Neural progenitor cell (in vitro differentiated cells): ENCODE data around the gene TRH. TPM values are rescaled to one million over a fixed set of nuclear protein-coding genes. Genes with fewer than 3 reads are reported as not detected.

ENCODE experiments used
- DNase-seq: peaks from one replicate; pipeline ENCODE4 v3.0.0-alpha.2; 2016; ENCODE audit warnings: low spot score
- H2AFZ ChIP-seq: fragments of 200-600 bp; sonication (generic); replicated peaks from 2 replicates; pipeline ENCODE4 v1.6.1; 2016; ENCODE audit warnings: antibody characterized with exemption
- H3F3A ChIP-seq: fragments of 200-600 bp; sonication (generic); 2 replicates; pipeline ENCODE4 v1.6.1; 2016; ENCODE audit warnings: antibody characterized with exemption, low read depth
- H3K27ac ChIP-seq: fragments of 200-600 bp; sonication (generic); 2 replicates; pipeline ENCODE4 v1.5.1; 2016; ENCODE audit warnings: mild to moderate bottlenecking
- H3K27me3 ChIP-seq: fragments of 200-600 bp; sonication (generic); 2 replicates; pipeline ENCODE4 v1.6.1; 2016; ENCODE audit warnings: mild to moderate bottlenecking, moderate library complexity
- H3K36me3 ChIP-seq: fragments of 200-600 bp; sonication (generic); 2 replicates; pipeline ENCODE4 v1.5.1; 2016
- H3K4me1 ChIP-seq: fragments of 200-600 bp; sonication (generic); 2 replicates; pipeline ENCODE4 v1.6.1; 2016; ENCODE audit warnings: mixed run types
- H3K4me2 ChIP-seq: fragments of 200-600 bp; sonication (generic); 2 replicates; pipeline ENCODE4 v1.6.1; 2016
- H3K4me3 ChIP-seq: fragments of 200-600 bp; sonication (generic); 2 replicates; pipeline ENCODE4 v1.5.1; 2016
- H3K79me2 ChIP-seq: fragments of 200-600 bp; sonication (generic); 2 replicates; pipeline ENCODE4 v1.6.1; 2016; ENCODE audit warnings: low read depth
- H3K9ac ChIP-seq: fragments of 200-600 bp; sonication (generic); 2 replicates; pipeline ENCODE4 v1.6.1; 2016
- H3K9me3 ChIP-seq: fragments of 200-600 bp; sonication (generic); 2 replicates; pipeline ENCODE4 v1.5.1; 2016; ENCODE audit warnings: low read depth
- H4K20me1 ChIP-seq: fragments of 200-600 bp; sonication (generic); 2 replicates; pipeline ENCODE4 v1.6.1; 2016; ENCODE audit warnings: low read depth
- H3K27ac Mint-ChIP-seq: 3 replicates; pipeline ENCODE4 v1.8.0; 2021; ENCODE audit warnings: mixed read lengths
- H3K27me3 Mint-ChIP-seq: 2 replicates; pipeline ENCODE4 v1.8.0; 2022; ENCODE audit warnings: low read depth, mild to moderate bottlenecking, inconsistent platforms, moderate library complexity, mixed read lengths; ENCODE audit not compliant: insufficient read depth
- H3K36me3 Mint-ChIP-seq: 3 replicates; pipeline ENCODE4 v1.8.0; 2021; ENCODE audit warnings: mixed read lengths
- H3K4me1 Mint-ChIP-seq: 3 replicates; pipeline ENCODE4 v1.8.0; 2021; ENCODE audit warnings: mixed read lengths
- H3K4me3 Mint-ChIP-seq: 3 replicates; pipeline ENCODE4 v1.8.0; 2021; ENCODE audit warnings: mild to moderate bottlenecking, moderate library complexity, mixed read lengths
- H3K9me3 Mint-ChIP-seq: 3 replicates; pipeline ENCODE4 v1.8.0; 2020; ENCODE audit warnings: mixed read lengths
- CTCF ChIP-seq: fragments of 200-600 bp; sonication (generic); IDR thresholded peaks from 2 replicates; pipeline ENCODE4 v1.5.1; 2017; ENCODE audit warnings: antibody characterized with exemption, mild to moderate bottlenecking
- EZH2 ChIP-seq: fragments of 200-600 bp; sonication (generic); IDR thresholded peaks from 2 replicates; pipeline ENCODE4 v1.6.1; 2017; ENCODE audit warnings: antibody characterized with exemption, mild to moderate bottlenecking, moderate library complexity
- EZH2phosphoT487 ChIP-seq: fragments of 200-600 bp; sonication (generic); IDR thresholded peaks from 2 replicates; pipeline ENCODE4 v1.6.1; 2017; ENCODE audit warnings: antibody characterized with exemption
- total RNA-seq: library from RNA; depleted of rRNA; stranded (reverse); fragments of >200 nt; gene quantifications from 2 replicates; pipeline ENCODE4 v1.2.3, GENCODE V29; 2015; ENCODE audit warnings: low replicate concordance

TRH gene
- total RNA-seq, 1 donor from 2014 or later: not detected

DNA sequence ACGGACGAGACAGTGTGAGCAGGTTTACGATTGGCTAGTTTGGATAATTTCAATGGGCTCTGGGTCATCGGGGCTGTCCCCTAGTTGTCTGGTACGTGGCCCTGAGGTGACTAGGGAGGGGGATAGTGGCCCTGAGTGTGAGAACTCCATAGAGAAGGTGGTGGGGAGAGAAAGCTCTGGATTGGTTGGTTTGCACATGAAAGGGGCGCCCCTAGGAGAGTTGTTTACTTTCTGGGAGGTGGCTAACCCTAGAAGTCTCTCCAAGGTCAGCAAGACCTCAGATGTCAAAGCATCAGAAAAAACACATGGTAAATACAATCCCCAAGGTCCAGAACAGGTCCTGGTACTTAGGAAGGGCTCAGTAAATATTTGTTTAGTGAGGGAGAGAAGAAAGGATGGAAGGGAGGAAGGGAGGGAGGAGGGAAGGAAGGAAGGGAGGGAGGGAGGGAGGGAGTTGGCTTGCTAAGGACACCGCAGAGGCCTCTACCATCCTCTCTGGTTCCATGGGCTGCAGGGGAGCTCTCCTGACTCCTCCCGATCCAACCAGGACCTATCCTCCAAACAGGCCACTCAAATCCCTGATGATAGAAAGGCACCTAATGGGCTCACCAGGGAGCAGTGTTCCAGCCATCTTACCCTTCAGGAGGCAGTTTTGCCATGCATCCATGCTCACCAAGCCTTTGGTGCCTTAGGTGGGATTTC is 3.0 kb upstream of the TRH start:
- no peaks in the 10 kb centered on the region for H3K9me3 ChIP-seq
- H3K79me2 ChIP-seq: no peaks in the 10 kb centered on the region
- no peak overlapping the region for H3K4me3 ChIP-seq
- H3K27me3 Mint-ChIP-seq: peaks cover 38% of the 10 kb centered on the region
- H3K27ac Mint-ChIP-seq: no peak overlapping the region
- no peak overlapping the region for H3K27ac ChIP-seq
- no peak overlapping the region for H3K9ac ChIP-seq
- H3F3A ChIP-seq: peaks cover 18% of the 10 kb centered on the region
- no peaks in the 10 kb centered on the region for H3K36me3 Mint-ChIP-seq
- H3K9me3 Mint-ChIP-seq: no peaks in the 10 kb centered on the region
- H3K4me3 Mint-ChIP-seq: peak overlapping the region; percentile 34
- DNase-seq: peak; percentile 23
- H3K36me3 ChIP-seq: no peaks in the 10 kb centered on the region
- peaks cover 58% of the 10 kb centered on the region for H3K4me1 Mint-ChIP-seq
- peaks cover 20% of the 10 kb centered on the region for H4K20me1 ChIP-seq
- TF ChIP-seq EZH2: no peak
- no peak for TF ChIP-seq EZH2phosphoT487
- TF ChIP-seq CTCF: no peak
- H3K27me3 ChIP-seq: peaks cover 96% of the 10 kb centered on the region
- H3K4me1 ChIP-seq: peaks cover 35% of the 10 kb centered on the region
- H2AFZ ChIP-seq: peak overlapping the region; percentile 52
- H3K4me2 ChIP-seq: peak overlapping the region; percentile 43

- Histone ChIP-seq H3K27me3 (peaks cover 100% of the 10 kb centered on the region), H2AFZ (no peak overlapping the region), H3K4me3 (no peak overlapping the region), H3K4me2 (no peak overlapping the region), H3K79me2 (no peaks in the 10 kb centered on the region), H3K4me1 (peaks cover 27% of the 10 kb centered on the region), H3K27ac (no peak overlapping the region), H3K36me3 (no peaks in the 10 kb centered on the region), H3K9ac (no peak overlapping the region), H4K20me1 (peaks cover 22% of the 10 kb centered on the region), H3K9me3 (no peaks in the 10 kb centered on the region), H3F3A (peaks cover 18% of the 10 kb centered on the region)
- no peak for TF ChIP-seq EZH2
- no peak for TF ChIP-seq EZH2phosphoT487
- Mint-ChIP-seq H3K4me3 (peak overlapping the region; percentile 51), H3K9me3 (no peaks in the 10 kb centered on the region), H3K4me1 (peaks cover 50% of the 10 kb centered on the region), H3K36me3 (no peaks in the 10 kb centered on the region), H3K27ac (no peak overlapping the region), H3K27me3 (peaks cover 45% of the 10 kb centered on the region)
- no peak for DNase-seq
Observed at GRCh38 chr3:129972301-129972700, 2.2 kb upstream of the TRH start.

- Mint-ChIP-seq H3K27ac (peak overlapping the region; percentile 38), H3K4me1 (peaks cover 42% of the 10 kb centered on the region), H3K27me3 (peaks cover 60% of the 10 kb centered on the region), H3K36me3 (no peaks in the 10 kb centered on the region), H3K4me3 (peak overlapping the region; percentile 84), H3K9me3 (no peaks in the 10 kb centered on the region)
- Histone ChIP-seq H3K79me2 (no peaks in the 10 kb centered on the region), H3K27ac (no peak overlapping the region), H4K20me1 (peaks cover 22% of the 10 kb centered on the region), H2AFZ (peak overlapping the region; percentile 92), H3K27me3 (peaks cover 100% of the 10 kb centered on the region), H3K4me1 (peaks cover 15% of the 10 kb centered on the region), H3K9me3 (no peaks in the 10 kb centered on the region), H3K9ac (no peak overlapping the region), H3K4me3 (peak overlapping the region; percentile 52), H3F3A (peaks cover 18% of the 10 kb centered on the region), H3K36me3 (no peaks in the 10 kb centered on the region), H3K4me2 (peak overlapping the region; percentile 91)
- no peak for DNase-seq
- TF ChIP-seq CTCF: no peak
- no peak for TF ChIP-seq EZH2phosphoT487
- no peak for TF ChIP-seq EZH2
Observed at GRCh38 chr3:129973853-129974563, 512 bp upstream of the TRH start.
